ENCODE results near the gene NCAM2. TPM values are rescaled to one million over a fixed set of nuclear protein-coding genes. Genes with fewer than 3 reads are reported as not detected.

NCAM2 gene
- total and polyA plus RNA-seq, 5 donors from 2014 or later = not detected

DNA sequence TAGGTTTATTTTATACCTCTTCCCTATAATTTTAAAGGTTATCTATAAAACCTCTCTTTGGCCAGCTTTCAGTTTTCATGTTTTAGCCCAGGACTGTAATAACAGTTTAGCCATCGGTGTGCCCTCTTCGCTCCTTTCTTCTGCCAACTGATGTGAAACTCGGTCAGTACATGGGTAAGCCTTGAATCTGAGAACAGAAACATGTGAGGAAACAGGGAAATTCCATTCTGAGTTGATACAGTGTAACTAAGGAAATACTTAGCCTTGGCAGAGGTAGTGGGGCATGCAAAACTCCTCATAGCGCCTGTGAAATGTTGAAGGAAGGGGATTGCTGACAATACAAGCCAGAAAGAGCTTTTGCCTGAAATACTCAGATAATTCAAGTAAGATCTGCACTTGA lies 465.2 kb downstream of the NCAM2 start:
- H3K9me3 ChIP-seq (ENCODE audit: control insufficient read depth in 2 of 2, low read length in 2 of 2) = peaks cover 3 to 5% of the 10 kb centered on the region in 2 experiments
- H3K9me3 Mint-ChIP-seq = peaks cover 0 to 15% (median 7%) of the 10 kb centered on the region in 7 donors
- H3K4me1 ChIP-seq (ENCODE audit: control insufficient read depth, insufficient read depth, low read length, poor library complexity, severe bottlenecking) = no peaks in the 10 kb centered on the region
- H3K27ac Mint-ChIP-seq = no peak overlapping the region
- H3K27ac ChIP-seq (ENCODE audit: insufficient read depth, low read length, poor library complexity, severe bottlenecking) = no peak overlapping the region
- no peaks in the 10 kb centered on the region for H3K36me3 Mint-ChIP-seq
- no peaks in the 10 kb centered on the region for H3K36me3 ChIP-seq (ENCODE audit: control insufficient read depth, insufficient read depth, low read length)
- H3K27me3 ChIP-seq (ENCODE audit: control insufficient read depth, insufficient read depth, low read length) = no peaks in the 10 kb centered on the region
- H3K27me3 Mint-ChIP-seq = no peaks in the 10 kb centered on the region
- DNase-seq (no peak), ATAC-seq (ENCODE audit: low read depth in 2 of 2) (no peak)
- H3K4me1 Mint-ChIP-seq = no peaks in the 10 kb centered on the region
- no peak overlapping the region for H3K4me3 ChIP-seq (ENCODE audit: low read depth, low read length)
- H3K4me3 Mint-ChIP-seq = no peak overlapping the region

DNA sequence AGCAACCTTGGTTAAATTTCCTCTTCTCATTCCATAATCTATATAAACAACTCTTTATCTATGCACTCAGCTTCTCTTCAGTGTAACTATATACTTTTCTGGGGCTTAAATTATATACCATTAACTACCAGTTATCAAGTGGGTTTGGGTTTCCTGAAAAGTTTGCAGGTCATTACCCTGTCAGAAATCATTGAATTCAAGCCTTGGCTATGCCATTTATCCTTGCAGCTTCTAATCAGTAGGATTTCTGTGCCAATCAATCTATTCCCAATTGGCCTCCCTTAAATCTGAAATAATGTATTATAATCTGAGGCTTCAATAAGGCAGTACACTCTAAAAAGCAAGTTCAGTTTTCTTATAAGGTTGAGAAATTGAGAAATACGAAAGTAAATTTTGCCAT lies 466.5 kb downstream of the NCAM2 start:
- Histone ChIP-seq H3K36me3 (ENCODE audit: control insufficient read depth, insufficient read depth, low read length) (no peaks in the 10 kb centered on the region), H3K27ac (ENCODE audit: insufficient read depth, low read length, poor library complexity, severe bottlenecking) (no peak overlapping the region), H3K27me3 (ENCODE audit: control insufficient read depth, insufficient read depth, low read length) (no peaks in the 10 kb centered on the region), H3K4me1 (ENCODE audit: control insufficient read depth, insufficient read depth, low read length, poor library complexity, severe bottlenecking) (no peaks in the 10 kb centered on the region), H3K4me3 (ENCODE audit: low read depth, low read length) (no peak overlapping the region), H3K9me3 (ENCODE audit: control insufficient read depth in 2 of 2, low read length in 2 of 2) (no peaks in the 10 kb centered on the region)
- Mint-ChIP-seq H3K27me3 (no peaks in the 10 kb centered on the region), H3K4me3 (no peak overlapping the region), H3K36me3 (no peaks in the 10 kb centered on the region), H3K4me1 (no peaks in the 10 kb centered on the region), H3K9me3 (peaks cover 0 to 12% (median 5%) of the 10 kb centered on the region in 7 donors), H3K27ac (no peak overlapping the region)
- DNase-seq (no peak), ATAC-seq (ENCODE audit: low read depth in 2 of 2) (no peak)

DNA sequence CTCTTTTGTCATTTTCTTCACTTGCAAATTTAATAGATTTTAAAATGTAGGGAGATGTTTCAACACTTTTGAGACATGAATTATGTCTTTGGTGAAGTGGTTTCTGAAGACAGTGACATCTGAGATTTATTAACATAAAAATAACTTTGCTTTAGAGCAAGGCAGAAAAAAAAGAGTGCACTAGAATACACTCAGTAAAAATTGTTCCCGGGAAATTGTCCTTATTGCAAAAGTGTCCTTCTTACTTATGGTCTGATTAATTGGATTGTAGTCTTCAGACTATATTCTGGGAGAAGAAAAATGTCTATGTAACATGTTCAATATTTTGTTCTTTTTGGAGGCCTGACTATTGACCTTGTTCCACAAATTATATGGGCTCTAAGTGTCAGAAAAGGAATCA lies 468.5 kb downstream of the NCAM2 start:
- no peaks in the 10 kb centered on the region for H3K4me1 ChIP-seq (ENCODE audit: control insufficient read depth, insufficient read depth, low read length, poor library complexity, severe bottlenecking)
- H3K27ac Mint-ChIP-seq = no peak overlapping the region
- H3K4me3 ChIP-seq (ENCODE audit: low read depth, low read length) = no peak overlapping the region
- no peaks in the 10 kb centered on the region for H3K36me3 ChIP-seq (ENCODE audit: control insufficient read depth, insufficient read depth, low read length)
- no peaks in the 10 kb centered on the region for H3K9me3 ChIP-seq (ENCODE audit: control insufficient read depth in 2 of 2, low read length in 2 of 2)
- no peak for DNase-seq
- no peak overlapping the region for H3K27ac ChIP-seq (ENCODE audit: insufficient read depth, low read length, poor library complexity, severe bottlenecking)
- H3K36me3 Mint-ChIP-seq = no peaks in the 10 kb centered on the region
- H3K9me3 Mint-ChIP-seq = peaks cover 0 to 11% (median 6%) of the 10 kb centered on the region in 7 donors
- H3K27me3 ChIP-seq (ENCODE audit: control insufficient read depth, insufficient read depth, low read length) = no peaks in the 10 kb centered on the region
- H3K27me3 Mint-ChIP-seq = no peaks in the 10 kb centered on the region
- no peaks in the 10 kb centered on the region for H3K4me1 Mint-ChIP-seq
- no peak for ATAC-seq (ENCODE audit: low read depth in 2 of 2)
- no peak overlapping the region for H3K4me3 Mint-ChIP-seq

DNA sequence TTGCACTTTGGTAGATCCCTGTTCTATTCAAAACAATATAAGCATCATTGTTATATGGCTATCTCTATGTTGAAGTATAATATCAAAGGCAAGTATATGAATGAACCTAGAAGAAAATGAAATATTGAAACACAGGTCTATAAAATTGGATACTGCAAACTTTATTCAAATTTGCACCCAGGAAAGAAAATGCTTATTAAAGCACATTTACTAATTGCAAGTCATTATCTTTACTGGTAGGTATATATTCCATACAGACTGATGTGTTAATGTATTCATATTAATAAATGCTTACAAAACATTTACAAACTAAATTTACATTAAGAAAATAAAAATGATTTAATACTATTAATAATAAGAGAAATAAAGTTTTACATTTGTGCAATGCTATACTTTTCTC lies 469.8 kb downstream of the NCAM2 start:
- Histone ChIP-seq H3K4me1 (ENCODE audit: control insufficient read depth, insufficient read depth, low read length, poor library complexity, severe bottlenecking) (no peaks in the 10 kb centered on the region), H3K27me3 (ENCODE audit: control insufficient read depth, insufficient read depth, low read length) (no peaks in the 10 kb centered on the region), H3K9me3 (ENCODE audit: control insufficient read depth in 2 of 2, low read length in 2 of 2) (no peaks in the 10 kb centered on the region), H3K27ac (ENCODE audit: insufficient read depth, low read length, poor library complexity, severe bottlenecking) (no peak overlapping the region), H3K36me3 (ENCODE audit: control insufficient read depth, insufficient read depth, low read length) (no peaks in the 10 kb centered on the region), H3K4me3 (ENCODE audit: low read depth, low read length) (no peak overlapping the region)
- no peak for DNase-seq
- H3K9me3 Mint-ChIP-seq = peaks cover 0 to 11% (median 6%) of the 10 kb centered on the region in 7 donors
- H3K4me3 Mint-ChIP-seq = no peak overlapping the region
- no peak overlapping the region for H3K27ac Mint-ChIP-seq
- H3K27me3 Mint-ChIP-seq = no peaks in the 10 kb centered on the region
- no peak for ATAC-seq (ENCODE audit: low read depth in 2 of 2)
- no peaks in the 10 kb centered on the region for H3K36me3 Mint-ChIP-seq
- H3K4me1 Mint-ChIP-seq = no peaks in the 10 kb centered on the region

DNA sequence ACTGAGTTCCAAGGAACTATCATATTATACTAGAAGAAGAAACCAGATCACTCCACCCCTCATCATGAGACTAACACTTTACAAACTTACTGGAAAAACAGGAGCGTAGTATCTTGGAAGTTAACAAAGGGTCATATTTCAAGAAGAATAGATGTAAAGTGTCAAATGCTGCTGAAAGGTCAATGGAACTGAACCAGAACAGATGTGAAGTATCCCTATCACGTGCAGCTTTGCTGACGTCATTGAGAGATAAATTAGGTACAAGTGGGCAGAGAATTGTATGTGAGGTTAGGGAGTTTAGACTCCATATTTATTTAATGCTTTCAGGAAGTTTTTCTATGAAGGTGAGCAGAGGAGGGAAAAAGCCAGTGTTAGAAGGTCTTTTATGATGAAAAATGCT lies 483.0 kb downstream of the NCAM2 start:
- no peaks in the 10 kb centered on the region for H3K36me3 Mint-ChIP-seq

DNA sequence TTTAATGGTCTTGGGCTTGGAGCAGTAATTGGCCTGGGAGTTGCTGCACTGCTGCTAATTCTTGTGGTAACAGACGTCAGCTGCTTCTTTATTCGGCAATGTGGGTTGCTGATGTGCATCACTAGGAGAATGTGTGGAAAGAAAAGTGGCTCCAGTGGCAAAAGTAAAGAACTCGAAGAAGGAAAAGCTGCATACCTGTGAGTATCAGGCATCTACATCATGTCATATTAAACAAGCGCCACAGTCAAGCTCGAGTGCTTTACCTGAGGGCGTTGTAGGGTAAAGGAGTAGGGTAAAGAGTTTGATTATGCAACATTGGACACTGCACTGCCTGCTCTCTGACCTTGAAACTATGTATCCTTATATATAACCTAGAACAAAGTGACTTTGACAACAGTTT lies 510.6 kb downstream of the NCAM2 start:
- peaks cover 1 to 28% (median 9%) of the 10 kb centered on the region in 7 donors for H3K9me3 Mint-ChIP-seq
- no peaks in the 10 kb centered on the region for H3K27me3 Mint-ChIP-seq
- ATAC-seq (ENCODE audit: low read depth in 2 of 2) = no peak
- H3K36me3 Mint-ChIP-seq = no peaks in the 10 kb centered on the region
- Histone ChIP-seq H3K27me3 (ENCODE audit: control insufficient read depth, insufficient read depth, low read length) (no peaks in the 10 kb centered on the region), H3K36me3 (ENCODE audit: control insufficient read depth, insufficient read depth, low read length) (no peaks in the 10 kb centered on the region), H3K4me3 (ENCODE audit: low read depth, low read length) (no peak overlapping the region), H3K4me1 (ENCODE audit: control insufficient read depth, insufficient read depth, low read length, poor library complexity, severe bottlenecking) (no peaks in the 10 kb centered on the region), H3K27ac (ENCODE audit: insufficient read depth, low read length, poor library complexity, severe bottlenecking) (no peak overlapping the region), H3K9me3 (ENCODE audit: control insufficient read depth in 2 of 2, low read length in 2 of 2) (no peaks in the 10 kb centered on the region)
- DNase-seq = no peak
- no peak overlapping the region for H3K27ac Mint-ChIP-seq
- H3K4me1 Mint-ChIP-seq = no peaks in the 10 kb centered on the region
- H3K4me3 Mint-ChIP-seq = no peak overlapping the region

More for the DNA sequence above, 483.0 kb downstream of the NCAM2 start:
- DNase-seq (no peak), ATAC-seq (ENCODE audit: low read depth in 2 of 2) (no peak)
- Histone ChIP-seq H3K4me1 (ENCODE audit: control insufficient read depth, insufficient read depth, low read length, poor library complexity, severe bottlenecking) (no peaks in the 10 kb centered on the region), H3K36me3 (ENCODE audit: control insufficient read depth, insufficient read depth, low read length) (no peaks in the 10 kb centered on the region), H3K4me3 (ENCODE audit: low read depth, low read length) (no peak overlapping the region), H3K27ac (ENCODE audit: insufficient read depth, low read length, poor library complexity, severe bottlenecking) (no peak overlapping the region), H3K27me3 (ENCODE audit: control insufficient read depth, insufficient read depth, low read length) (no peaks in the 10 kb centered on the region), H3K9me3 (ENCODE audit: control insufficient read depth in 2 of 2, low read length in 2 of 2) (peaks cover 2 to 4% of the 10 kb centered on the region in 2 experiments)
- H3K27me3 Mint-ChIP-seq = no peaks in the 10 kb centered on the region
- no peak overlapping the region for H3K27ac Mint-ChIP-seq
- H3K9me3 Mint-ChIP-seq = peaks cover 2 to 17% (median 8%) of the 10 kb centered on the region in 7 donors
- no peaks in the 10 kb centered on the region for H3K4me1 Mint-ChIP-seq
- no peak overlapping the region for H3K4me3 Mint-ChIP-seq

DNA sequence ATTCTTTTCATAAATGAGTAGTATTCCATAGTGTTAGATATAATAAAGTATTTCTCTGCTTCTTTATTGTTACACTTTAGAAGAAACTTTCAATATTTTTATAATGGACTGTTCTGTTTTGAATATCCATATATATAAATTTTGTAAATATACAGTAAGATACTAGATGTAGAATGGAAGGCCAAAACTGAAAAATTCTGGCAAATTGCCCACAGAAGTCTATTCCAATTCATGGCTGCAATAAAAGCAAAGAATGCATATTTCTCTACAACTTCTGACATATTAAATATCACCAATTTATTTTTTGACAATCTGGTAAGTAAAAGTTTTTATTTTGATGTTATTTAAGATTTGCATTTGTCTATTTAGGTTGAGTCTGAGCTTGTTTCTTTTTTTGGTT lies 532.5 kb downstream of the NCAM2 start:
- Mint-ChIP-seq H3K9me3 (peaks cover 1 to 10% (median 7%) of the 10 kb centered on the region in 7 donors), H3K36me3 (no peaks in the 10 kb centered on the region), H3K27ac (no peak overlapping the region), H3K4me3 (no peak overlapping the region), H3K4me1 (no peaks in the 10 kb centered on the region), H3K27me3 (no peaks in the 10 kb centered on the region)
- Histone ChIP-seq H3K9me3 (ENCODE audit: control insufficient read depth in 2 of 2, low read length in 2 of 2) (no peaks in the 10 kb centered on the region), H3K27me3 (ENCODE audit: control insufficient read depth, insufficient read depth, low read length) (no peaks in the 10 kb centered on the region), H3K27ac (ENCODE audit: insufficient read depth, low read length, poor library complexity, severe bottlenecking) (no peak overlapping the region), H3K36me3 (ENCODE audit: control insufficient read depth, insufficient read depth, low read length) (no peaks in the 10 kb centered on the region), H3K4me1 (ENCODE audit: control insufficient read depth, insufficient read depth, low read length, poor library complexity, severe bottlenecking) (no peaks in the 10 kb centered on the region), H3K4me3 (ENCODE audit: low read depth, low read length) (no peak overlapping the region)
- ATAC-seq (ENCODE audit: low read depth in 2 of 2) = no peak
- DNase-seq = no peak

DNA sequence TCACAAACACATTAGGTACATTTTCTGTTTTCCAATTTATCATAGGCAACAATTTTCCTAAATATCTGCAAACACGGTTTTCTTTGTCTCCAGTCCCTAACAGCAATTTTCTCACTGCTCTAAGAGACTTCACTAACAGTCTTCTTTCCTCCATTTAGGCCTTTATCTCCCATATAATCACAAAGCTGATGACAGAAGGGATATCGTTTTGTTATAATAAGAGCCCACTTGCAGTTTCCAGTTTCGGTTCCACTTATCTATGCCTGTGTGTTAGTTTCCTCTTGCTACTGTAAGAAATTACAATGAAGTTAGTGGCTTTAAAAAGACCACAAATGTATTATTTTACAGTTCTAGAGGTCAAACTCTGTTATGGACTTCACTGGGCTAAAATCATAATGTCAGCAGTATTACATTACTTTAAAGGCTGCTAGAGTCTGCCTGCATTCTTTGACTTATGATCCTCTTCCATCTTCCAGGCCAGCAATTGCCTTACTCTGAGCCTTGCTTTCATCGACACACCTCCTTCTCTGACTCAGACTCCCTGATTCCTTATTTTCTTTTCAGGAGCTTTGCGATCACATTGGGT lies 549.3 kb downstream of the NCAM2 start:
- Mint-ChIP-seq H3K36me3 (no peaks in the 10 kb centered on the region), H3K4me1 (no peaks in the 10 kb centered on the region)

More for the DNA sequence above, 549.3 kb downstream of the NCAM2 start:
- Histone ChIP-seq H3K27ac (ENCODE audit: insufficient read depth, low read length, poor library complexity, severe bottlenecking) (no peak overlapping the region), H3K9me3 (ENCODE audit: control insufficient read depth in 2 of 2, low read length in 2 of 2) (peaks cover 0 to 9% of the 10 kb centered on the region in 2 experiments), H3K4me3 (ENCODE audit: low read depth, low read length) (no peak overlapping the region), H3K27me3 (ENCODE audit: control insufficient read depth, insufficient read depth, low read length) (no peaks in the 10 kb centered on the region), H3K36me3 (ENCODE audit: control insufficient read depth, insufficient read depth, low read length) (no peaks in the 10 kb centered on the region), H3K4me1 (ENCODE audit: control insufficient read depth, insufficient read depth, low read length, poor library complexity, severe bottlenecking) (no peaks in the 10 kb centered on the region)
- peak overlapping the region in 1 of 3 donors; percentile 12 for H3K27ac Mint-ChIP-seq
- no peaks in the 10 kb centered on the region for H3K27me3 Mint-ChIP-seq
- no peak for ATAC-seq (ENCODE audit: low read depth in 2 of 2)
- H3K4me3 Mint-ChIP-seq = peak overlapping the region in 1 of 4 donors; percentile 3
- DNase-seq = no peak
- peaks cover 4 to 32% (median 9%) of the 10 kb centered on the region in 7 donors for H3K9me3 Mint-ChIP-seq
